Small intestine (tissue), 7 donors: ENCODE measurements around the gene SOAT2. TPM values are rescaled to one million over a fixed set of nuclear protein-coding genes. Genes with fewer than 3 reads are reported as not detected.

Source experiments
- DNase-seq, 2 donors: peaks; one replicate each; pipeline versions ENCODE4 v3.0.0 to v3.0.0-alpha.2; 2013
- FAIRE-seq: peaks from 2 replicates; lab custom pipeline; 2012; peaks lifted over from hg19 to GRCh38; lab: Jason Lieb, UNC
- H3K27ac ChIP-seq, 3 donors: one replicate each; pipeline ENCODE4 v1.5.1; 2013; ENCODE audit warnings: low read length in 2 of 3, mild to moderate bottlenecking in 2 of 3, control low read depth in 1 of 3, inconsistent platforms in 1 of 3, low read depth in 1 of 3, moderate library complexity in 1 of 3
- H3K27me3 ChIP-seq, 3 donors: one replicate each; pipeline ENCODE4 v1.6.1; 2013; ENCODE audit warnings: low read length in 3 of 3, inconsistent platforms in 1 of 3; ENCODE audit not compliant: control insufficient read depth in 3 of 3, insufficient read depth in 3 of 3
- H3K36me3 ChIP-seq, 3 donors: one replicate each; pipeline ENCODE4 v1.6.1; 2013; ENCODE audit warnings: low read length in 3 of 3, inconsistent platforms in 1 of 3, low read depth in 1 of 3, mild to moderate bottlenecking in 1 of 3, moderate library complexity in 1 of 3; ENCODE audit not compliant: control insufficient read depth in 3 of 3, insufficient read depth in 2 of 3
- H3K4me1 ChIP-seq, 3 donors: one replicate each; pipeline ENCODE4 v1.6.1; 2013; ENCODE audit warnings: low read length in 2 of 3, inconsistent platforms in 1 of 3, low read depth in 1 of 3, mild to moderate bottlenecking in 1 of 3, moderate library complexity in 1 of 3; ENCODE audit not compliant: control insufficient read depth in 3 of 3, insufficient read depth in 2 of 3
- H3K4me3 ChIP-seq, 3 donors: one replicate each; pipeline ENCODE4 v1.5.1; 2013; ENCODE audit warnings: low read length in 3 of 3, control low read depth in 1 of 3, inconsistent platforms in 1 of 3, low read depth in 1 of 3, mild to moderate bottlenecking in 1 of 3, moderate library complexity in 1 of 3
- H3K9me3 ChIP-seq, 2 donors: one replicate each; pipeline ENCODE4 v1.6.1; 2013; ENCODE audit warnings: low read depth in 1 of 2, low read length in 1 of 2; ENCODE audit not compliant: control insufficient read depth in 2 of 2, insufficient read depth in 1 of 2
- WGBS, 3 donors: extraction: QIAGEN DNeasy Blood & Tissue Kit; methylation state at CpG; one replicate each; pipeline ENCODE4 v1.1.7; 2013; 5-methylcytosine and 5-hydroxymethylcytosine counted together
- polyA plus RNA-seq, 4 donors: library from polyadenylated mRNA; stranded (reverse) in 3 of 4; unstranded in 1 of 4; fragments of 200-250 nt in 3 of 4; fragments of 120-200 nt in 1 of 4; gene quantifications; one replicate each; pipeline versions ENCODE4 v1.2.1 to v1.2.3, GENCODE V29; 2013
- donor health status: healthy with polysubstance abuse.
- donor health status: control.
- donor health status: control.
- donor health status: Bipolar disorder and iron deficiency.
- donor health status: healthy.

The SOAT2 gene
- polyA plus RNA-seq, 4 donors, result 4.2 to 141 (median 85.7) TPM

GRCh38 chr12:53170215-53170614 is 66.9 kb downstream of the SOAT2 start:
- H3K4me1 ChIP-seq, result peaks cover 0 to 9% (median 1%) of the 10 kb centered on the region in 3 donors
- FAIRE-seq (no peak), DNase-seq (no peak)
- H3K4me3 ChIP-seq, result no peak overlapping the region
- H3K36me3 ChIP-seq, result peaks cover 0 to 37% (median 0%) of the 10 kb centered on the region in 3 donors
- 91 to 94% (median 93%) methylated on average over 8 of the region's 8 CpGs for WGBS, 3 donors
- H3K27ac ChIP-seq, result no peak overlapping the region
- H3K9me3 ChIP-seq, result no peaks in the 10 kb centered on the region
- H3K27me3 ChIP-seq, result no peaks in the 10 kb centered on the region

DNA sequence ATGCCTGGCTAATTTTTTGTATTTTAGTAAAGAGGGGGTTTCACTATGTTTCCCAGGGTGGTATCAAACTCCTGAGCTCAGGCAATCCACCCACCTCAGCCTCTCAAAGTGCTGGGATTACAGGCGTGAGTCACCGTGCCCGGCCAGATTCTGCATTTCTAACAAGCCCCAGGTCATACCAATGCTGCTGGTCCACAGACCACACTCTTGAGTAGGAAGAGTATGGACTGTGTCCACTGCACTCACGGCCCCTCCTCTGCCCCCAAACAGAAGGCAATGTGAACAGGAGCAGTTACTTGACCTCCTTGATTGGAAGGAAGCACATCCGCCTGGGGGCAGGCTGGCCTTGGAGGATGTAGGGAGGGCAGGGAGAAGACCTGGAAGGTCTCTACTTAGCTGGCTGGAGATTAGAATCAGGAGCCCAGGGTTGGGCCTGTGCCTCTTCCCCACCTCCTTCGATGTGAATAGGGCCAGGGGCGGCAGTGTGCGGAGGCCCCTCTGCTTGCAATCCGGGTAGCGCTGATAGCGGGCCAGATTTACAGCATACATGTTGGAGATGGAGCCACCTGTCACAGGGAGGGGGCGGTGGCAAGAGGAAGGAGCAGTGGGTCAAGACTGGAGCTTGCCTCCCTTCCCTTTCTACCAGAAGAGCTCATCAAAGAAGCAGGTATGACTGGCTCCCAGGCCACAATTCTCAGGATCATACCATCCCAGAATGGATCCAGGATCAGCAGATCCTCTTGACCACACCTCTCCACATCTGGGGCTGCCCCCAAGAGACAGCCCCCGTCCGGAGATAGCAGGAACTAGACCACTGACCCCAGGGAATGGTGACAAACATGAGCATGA is 67.8 kb downstream of the SOAT2 start:
- 74 to 83% (median 80%) methylated on average over 14 of the region's 14 CpGs for WGBS, 3 donors
- Histone ChIP-seq H3K4me1 (peaks cover 0 to 17% (median 1%) of the 10 kb centered on the region in 3 donors), H3K36me3 (peaks cover 0 to 37% (median 0%) of the 10 kb centered on the region in 3 donors), H3K4me3 (no peak overlapping the region), H3K27ac (no peak overlapping the region), H3K9me3 (no peaks in the 10 kb centered on the region), H3K27me3 (no peaks in the 10 kb centered on the region)
- DNase-seq (no peak), FAIRE-seq (no peak)

DNA sequence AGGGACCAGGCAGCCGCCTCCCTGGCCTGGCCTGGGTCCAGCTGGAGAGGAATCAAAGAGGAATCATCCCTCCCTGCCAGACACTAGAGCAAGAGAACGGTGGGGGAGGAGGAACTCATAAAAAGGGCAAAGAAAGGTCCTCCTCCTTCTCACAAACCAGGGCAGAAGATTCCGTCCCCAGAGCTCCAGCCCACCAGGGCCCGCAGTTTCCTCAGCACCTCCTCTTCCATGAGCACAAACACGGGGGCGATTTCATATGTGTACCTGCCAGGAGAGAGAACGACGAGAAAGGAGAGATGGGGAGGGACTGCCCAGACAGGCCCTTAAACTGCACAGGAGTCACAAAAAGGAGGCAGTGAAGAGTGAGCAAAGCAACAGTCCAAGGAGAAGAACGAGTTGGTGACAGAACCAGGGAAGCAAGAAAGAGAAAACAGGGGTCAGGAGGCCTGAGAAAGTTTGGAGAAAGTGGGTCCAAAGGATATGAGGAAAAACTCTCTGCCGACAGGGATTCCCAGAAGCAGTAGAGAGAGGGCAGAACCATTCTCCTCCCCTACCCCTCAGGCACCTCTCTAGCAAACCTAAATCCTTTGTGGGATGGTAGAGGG is 68.5 kb downstream of the SOAT2 start:
- no peak overlapping the region for H3K27ac ChIP-seq

DNA sequence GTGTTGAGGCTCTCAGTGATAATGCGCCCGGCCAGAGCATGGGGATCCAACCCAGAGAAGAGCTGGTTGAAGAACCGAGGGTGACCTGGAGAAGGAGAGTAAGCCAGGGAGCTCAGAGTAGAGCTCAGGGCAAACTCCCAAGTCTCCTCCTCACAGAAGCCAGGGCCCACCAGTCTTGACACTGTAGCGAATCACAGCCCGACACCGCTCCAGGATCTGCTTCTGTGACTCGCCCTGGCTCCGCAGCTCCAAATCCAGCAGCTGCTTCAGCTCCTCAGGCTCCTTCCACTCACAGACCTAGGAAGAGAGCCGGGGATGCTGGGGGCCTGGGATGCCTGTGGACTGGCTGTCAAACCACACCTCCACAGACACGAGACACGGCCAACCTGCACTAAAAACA is 69.1 kb downstream of the SOAT2 start:
- peaks cover 0 to 37% (median 0%) of the 10 kb centered on the region in 3 donors for H3K36me3 ChIP-seq
- H3K9me3 ChIP-seq, result no peaks in the 10 kb centered on the region
- DNase-seq (no peak), FAIRE-seq (no peak)
- 93 to 96% (median 96%) methylated on average over 11 of the region's 11 CpGs for WGBS, 3 donors
- no peaks in the 10 kb centered on the region for H3K27me3 ChIP-seq
- peaks cover 0 to 17% (median 1%) of the 10 kb centered on the region in 3 donors for H3K4me1 ChIP-seq
- H3K27ac ChIP-seq, result no peak overlapping the region
- no peak overlapping the region for H3K4me3 ChIP-seq

More for the DNA sequence above, 68.5 kb downstream of the SOAT2 start:
- WGBS, 3 donors, result 54 to 68% (median 61%) methylated on average over 10 of the region's 10 CpGs
- Histone ChIP-seq H3K4me1 (peaks cover 0 to 17% (median 1%) of the 10 kb centered on the region in 3 donors), H3K27me3 (no peaks in the 10 kb centered on the region), H3K4me3 (no peak overlapping the region), H3K36me3 (peaks cover 0 to 37% (median 0%) of the 10 kb centered on the region in 3 donors), H3K9me3 (no peaks in the 10 kb centered on the region)
- no peak for FAIRE-seq
- no peak for DNase-seq

DNA sequence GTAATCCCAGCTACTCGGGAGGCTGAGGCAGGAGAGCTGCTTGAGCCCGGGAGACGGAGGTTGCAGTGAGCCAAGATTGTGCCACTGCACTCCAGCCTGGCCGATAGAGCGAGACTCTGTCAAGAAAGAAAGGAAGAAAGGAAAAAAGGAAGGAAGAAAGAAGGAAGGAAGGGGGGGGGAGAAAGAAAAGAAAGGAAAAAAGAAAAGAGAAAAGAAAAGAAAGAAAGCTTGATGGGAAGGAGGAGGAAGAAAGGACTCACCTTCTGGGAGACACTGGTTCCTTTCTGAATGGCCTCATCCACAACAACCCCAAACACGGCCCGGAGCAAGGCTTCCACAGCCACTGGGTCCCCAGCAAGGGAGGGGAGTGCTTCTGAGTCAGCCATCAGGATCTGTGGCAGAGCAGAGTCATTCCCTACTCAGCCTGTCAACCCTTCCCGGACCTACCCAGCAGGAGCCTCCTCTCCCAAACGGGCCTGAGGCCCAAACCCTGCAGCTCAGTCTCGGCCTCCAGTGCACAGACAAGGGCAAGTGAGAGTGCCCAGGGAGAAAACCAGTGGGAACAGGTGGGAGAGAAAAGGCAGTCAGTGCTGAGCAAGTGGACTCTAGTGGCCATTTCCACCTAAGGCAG is 69.9 kb downstream of the SOAT2 start:
- Histone ChIP-seq H3K27me3 (no peaks in the 10 kb centered on the region), H3K9me3 (no peaks in the 10 kb centered on the region), H3K27ac (no peak overlapping the region), H3K36me3 (peaks cover 0 to 37% (median 0%) of the 10 kb centered on the region in 3 donors), H3K4me3 (no peak overlapping the region), H3K4me1 (peaks cover 0 to 17% (median 1%) of the 10 kb centered on the region in 3 donors)
- no peak for DNase-seq
- 91 to 97% (median 93%) methylated on average over 10 of the region's 10 CpGs for WGBS, 3 donors
- FAIRE-seq, result no peak

Other genes starting within 250 kb of the SOAT2 start
- gene KRT8, start 198.4 kb upstream of the SOAT2 start, polyA plus RNA-seq, result 1,000 to 10,000 TPM; 1,795 to 3,002 (median 2,423) TPM
- gene KRT18, start 154.4 kb upstream of the SOAT2 start, polyA plus RNA-seq, result 1,000 to 10,000 TPM in 1 of 4 donors, 100 to 1,000 TPM in 3; 484 to 1,243 (median 612) TPM
- gene EIF4B, start 97.0 kb upstream of the SOAT2 start, polyA plus RNA-seq, result 100 to 1,000 TPM; 160 to 422 (median 206) TPM
- gene TNS2, start 53.4 kb upstream of the SOAT2 start, polyA plus RNA-seq, result 10 to 100 TPM in 3 of 4 donors, 1 to 10 TPM in 1; 5.8 to 52.9 (median 25.0) TPM
- gene SPRYD3, start 24.1 kb upstream of the SOAT2 start, polyA plus RNA-seq, result 10 to 100 TPM; 19.7 to 37.6 (median 22.9) TPM
- 100 to 1,000 TPM in 1 of 4 donors, 1 to 10 TPM in 3; 3.4 to 135 (median 7.1) TPM for gene IGFBP6, start 5.8 kb upstream of the SOAT2 start, polyA plus RNA-seq
- gene ZNF740, start 77.2 kb downstream of the SOAT2 start, polyA plus RNA-seq, result 10 to 100 TPM in 1 of 4 donors, 1 to 10 TPM in 3; 2.9 to 23.4 (median 7.1) TPM
- gene CSAD, start 77.4 kb downstream of the SOAT2 start, polyA plus RNA-seq, result 10 to 100 TPM; 12.9 to 56.4 (median 34.4) TPM
- gene ITGB7, start 103.8 kb downstream of the SOAT2 start, polyA plus RNA-seq, result 1 to 10 TPM; 1.8 to 9.2 (median 5.0) TPM
- gene RARG, start 128.7 kb downstream of the SOAT2 start, polyA plus RNA-seq, result 1 to 10 TPM in 2 of 4 donors, under 1 TPM in 1, not detected in 1; 0.54 to 8.0 (median 7.1) TPM
- gene ESPL1, start 164.8 kb downstream of the SOAT2 start, polyA plus RNA-seq, result 10 to 100 TPM in 3 of 4 donors, 1 to 10 TPM in 1; 8.0 to 48.9 (median 25.5) TPM
- gene PFDN5, start 192.1 kb downstream of the SOAT2 start, polyA plus RNA-seq, result 1,000 to 10,000 TPM in 1 of 4 donors, 100 to 1,000 TPM in 3; 620 to 1,223 (median 795) TPM
- 10 to 100 TPM; 42.4 to 87.0 (median 66.9) TPM for gene MYG1, start 196.2 kb downstream of the SOAT2 start, polyA plus RNA-seq
- gene AAAS, start 218.1 kb downstream of the SOAT2 start, polyA plus RNA-seq, result 10 to 100 TPM; 20.0 to 54.0 (median 33.7) TPM
- under 1 TPM in 1 of 4 donors, not detected in 3; 0.01 TPM for gene SP7, start 232.9 kb downstream of the SOAT2 start, polyA plus RNA-seq